Measurements from ENCODE around the gene NYNRIN.

Gene NYNRIN

GRCh38 chr14:24415421-24416253, 16.8 kb downstream of the NYNRIN start:
- DNase-seq (ENCODE audit: low spot score), result no peak

- no peak for DNase-seq (ENCODE audit: low spot score)
These were observed 17.6 kb downstream of the NYNRIN start for GRCh38 chr14:24416254-24416931.

GRCh38 chr14:24416932-24417619, 18.3 kb downstream of the NYNRIN start:
- DNase-seq (ENCODE audit: low spot score), result no peak

GRCh38 chr14:24417832-24418491, 19.2 kb downstream of the NYNRIN start:
- DNase-seq (ENCODE audit: low spot score), result no peak

GRCh38 chr14:24418492-24418873, 19.7 kb downstream of the NYNRIN start:
- no peak for DNase-seq (ENCODE audit: low spot score)

GRCh38 chr14:24422261-24422660, 23.5 kb downstream of the NYNRIN start:
- no peak for DNase-seq (ENCODE audit: low spot score)

GRCh38 chr14:24422694-24423601, 24.1 kb downstream of the NYNRIN start:
- no peak for DNase-seq (ENCODE audit: low spot score)

- peak; percentile 74 for DNase-seq (ENCODE audit: low spot score)
These were observed 26.9 kb downstream of the NYNRIN start for GRCh38 chr14:24425704-24426103.

GRCh38 chr14:24426150-24426911, 27.5 kb downstream of the NYNRIN start:
- DNase-seq (ENCODE audit: low spot score), result no peak

GRCh38 chr14:24426912-24427536, 28.2 kb downstream of the NYNRIN start:
- DNase-seq (ENCODE audit: low spot score), result no peak

GRCh38 chr14:24427537-24428508, 29.0 kb downstream of the NYNRIN start:
- DNase-seq (ENCODE audit: low spot score), result no peak

GRCh38 chr14:24428628-24429394, 30.0 kb downstream of the NYNRIN start:
- no peak for DNase-seq (ENCODE audit: low spot score)

- peak; percentile 91 for DNase-seq (ENCODE audit: low spot score)
These were observed 30.8 kb downstream of the NYNRIN start, which contains the start of the genes CBLN3 and KHNYN for GRCh38 chr14:24429395-24430142. CBLN3 (minus strand) TSS chr14:24429668; CDS start chr14:24429054, 614 bp downstream. KHNYN (plus strand) TSS chr14:24429954; CDS start chr14:24430731, 777 bp downstream.

- peak; percentile 86 for DNase-seq (ENCODE audit: low spot score)
These were observed 31.4 kb downstream of the NYNRIN start for GRCh38 chr14:24430143-24430681.

- peak; percentile 74 for DNase-seq (ENCODE audit: low spot score)
These were observed 32.1 kb downstream of the NYNRIN start for GRCh38 chr14:24430682-24431568.

Measured in hematopoietic multipotent progenitor cell treated with erythropoietin and hydrocortisone succinate and interleukin-3 and kit ligand, for 17 days (in vitro differentiated cells).